Lower lobe of right lung (tissue), 2 donors: ENCODE results near the gene S100A6. TPM values are rescaled to one million over a fixed set of nuclear protein-coding genes. Genes with fewer than 3 reads are reported as not detected.

Experiments used
- ATAC-seq, 2 donors: fragments of 200-7000 bp; cut with Tn5 transposase; one replicate each; pipeline ENCODE4 v1.9.1; 2020 to 2022; ENCODE audit warnings: mild to moderate bottlenecking in 2 of 2, moderate library complexity in 2 of 2
- DNase-seq: peaks from one replicate; pipeline ENCODE4 v3.0.0-alpha.2; 2020
- H3K27ac ChIP-seq: fragments of 200-600 bp; one replicate; pipeline ENCODE4 v1.8.0; 2022
- H3K27me3 ChIP-seq: fragments of 200-600 bp; one replicate; pipeline ENCODE4 v1.8.0; 2022; ENCODE audit warnings: low read depth
- H3K36me3 ChIP-seq: fragments of 200-600 bp; one replicate; pipeline ENCODE4 v1.8.0; 2022; ENCODE audit warnings: mild to moderate bottlenecking
- H3K4me1 ChIP-seq: fragments of 200-600 bp; one replicate; pipeline ENCODE4 v1.8.0; 2022
- H3K4me3 ChIP-seq: fragments of 200-600 bp; one replicate; pipeline ENCODE4 v1.8.0; 2022; ENCODE audit warnings: mild to moderate bottlenecking
- H3K9me3 ChIP-seq: fragments of 200-600 bp; one replicate; pipeline ENCODE4 v1.8.0; 2022
- CTCF ChIP-seq: fragments of 200-600 bp; IDR thresholded peaks from one replicate; pipeline ENCODE4 v1.8.0; 2022; ENCODE audit warnings: antibody characterized with exemption, mild to moderate bottlenecking
- intact Hi-C: fragments of 100-400 bp; cut with DNase I; formaldehyde crosslinking; loops from one replicate; pipeline ENCODE4 v1.11.0; 2022
- total RNA-seq: library from RNA; stranded (reverse); fragmentation: NEBNext Ultra II Directional; extraction: Animal tissue kit (Norgen Biotek cat#: 25700); gene quantifications from one replicate; pipeline ENCODE4 v1.2.1, GENCODE V29; 2021
- donor health status: DM: no; HTN: yes; CAD: no; lungs with severe emphysema.

Gene S100A6
- total RNA-seq, 1 donor from 2014 or later, result 1,109 TPM

DNA sequence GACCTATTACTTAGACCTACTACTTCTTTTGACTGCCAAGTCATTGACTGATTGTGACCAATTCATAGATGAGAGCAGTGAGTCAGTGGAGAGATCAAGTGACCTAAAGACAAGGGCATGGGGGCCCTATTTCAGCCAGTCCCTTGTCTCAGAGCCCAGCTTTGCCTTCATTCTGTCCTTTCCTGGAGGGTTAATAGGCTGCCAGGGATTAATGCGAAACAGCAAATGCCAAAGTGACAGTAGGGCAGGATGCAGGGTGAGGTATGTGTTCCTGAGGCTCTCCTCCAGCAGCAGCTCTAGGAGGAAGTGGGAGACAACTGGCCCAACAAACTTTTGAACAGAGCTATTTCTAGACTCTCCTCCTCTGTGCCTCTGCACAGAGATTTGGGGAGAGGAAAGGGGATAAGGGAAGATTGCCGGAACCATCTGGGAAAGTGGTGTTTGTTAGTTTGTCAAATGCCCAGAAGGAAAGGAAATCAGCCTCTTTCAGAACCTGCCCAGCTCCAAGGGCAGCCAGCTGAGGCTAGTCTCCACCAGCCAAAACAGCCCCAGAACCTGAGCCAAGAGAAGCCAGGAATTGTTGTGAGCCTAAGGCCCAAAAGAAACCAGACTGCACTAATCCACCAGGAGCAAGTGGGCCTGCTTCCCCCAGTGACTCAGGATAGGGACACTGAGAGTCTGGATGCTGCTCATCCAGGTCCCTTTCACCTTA, 18.2 kb upstream of the S100A6 start:
- ATAC-seq, result no peak
- H3K36me3 ChIP-seq, result no peaks in the 10 kb centered on the region
- peaks cover 41% of the 10 kb centered on the region for H3K4me1 ChIP-seq
- intact Hi-C loops, result no loop called here
- TF ChIP-seq CTCF, result no peak
- H3K27me3 ChIP-seq, result no peaks in the 10 kb centered on the region
- DNase-seq, result no peak
- H3K4me3 ChIP-seq, result no peak overlapping the region
- H3K27ac ChIP-seq, result peak overlapping the region; percentile 47
- no peaks in the 10 kb centered on the region for H3K9me3 ChIP-seq

DNA sequence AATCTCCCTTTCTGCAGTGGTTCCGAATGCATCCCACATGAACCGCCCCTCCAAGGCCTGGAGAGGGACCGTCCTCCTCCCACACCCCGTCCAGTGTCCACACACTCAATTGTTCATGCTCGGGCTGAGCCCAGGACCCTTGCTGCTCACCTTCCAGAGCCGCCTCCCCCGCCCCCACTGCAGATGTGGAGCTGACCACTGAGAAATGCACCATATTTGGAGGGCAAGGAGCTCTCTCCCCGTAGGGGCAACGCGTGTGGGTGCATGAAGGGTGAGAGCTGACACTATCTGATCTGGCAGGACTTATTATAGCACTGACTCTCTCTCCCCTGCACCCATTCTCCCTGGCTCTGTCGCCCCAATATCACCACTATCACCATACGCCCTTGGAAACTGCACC, 17.3 kb upstream of the S100A6 start:
- Histone ChIP-seq H3K27me3 (no peaks in the 10 kb centered on the region), H3K9me3 (no peaks in the 10 kb centered on the region), H3K36me3 (no peaks in the 10 kb centered on the region), H3K4me3 (no peak overlapping the region), H3K27ac (peak overlapping the region; percentile 47), H3K4me1 (peaks cover 49% of the 10 kb centered on the region)
- ATAC-seq (no peak), DNase-seq (peak; percentile 30)
- intact Hi-C loops, result no loop called here
- TF ChIP-seq CTCF, result no peak

DNA sequence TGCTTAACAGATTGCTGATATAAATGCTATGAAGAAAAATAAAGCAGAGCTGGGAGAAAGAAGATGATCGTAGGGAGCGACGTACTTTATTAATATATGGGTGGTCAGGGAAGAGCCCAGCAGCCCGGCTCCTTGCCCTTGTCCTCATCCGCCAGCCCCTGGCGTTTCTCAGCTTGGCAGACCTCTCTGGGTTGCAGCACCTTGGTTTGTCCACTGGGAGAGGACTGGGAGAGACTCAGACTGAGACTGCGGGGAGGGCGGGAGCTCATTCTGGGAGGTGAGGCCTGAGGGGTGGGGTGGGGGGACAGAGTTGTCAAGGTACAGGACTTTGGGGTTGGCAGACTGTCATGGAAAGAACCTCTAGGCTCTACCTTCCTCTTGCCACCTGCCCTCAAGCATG, 16.5 kb upstream of the S100A6 start:
- Histone ChIP-seq H3K27ac (no peak overlapping the region), H3K9me3 (no peaks in the 10 kb centered on the region), H3K4me1 (peaks cover 57% of the 10 kb centered on the region), H3K27me3 (no peaks in the 10 kb centered on the region), H3K36me3 (no peaks in the 10 kb centered on the region), H3K4me3 (no peak overlapping the region)
- ATAC-seq (no peak), DNase-seq (peak; percentile 43)
- TF ChIP-seq CTCF, result no peak
- intact Hi-C loops, result no loop called here

- TF ChIP-seq CTCF, result no peak
- intact Hi-C loops, result no loop called here
- H3K27ac ChIP-seq, result peak overlapping the region; percentile 63
- peak; percentile 54 for DNase-seq
- H3K4me1 ChIP-seq, result peaks cover 69% of the 10 kb centered on the region
- ATAC-seq, result no peak
- no peaks in the 10 kb centered on the region for H3K36me3 ChIP-seq
- no peaks in the 10 kb centered on the region for H3K9me3 ChIP-seq
- H3K4me3 ChIP-seq, result no peak overlapping the region
- H3K27me3 ChIP-seq, result no peaks in the 10 kb centered on the region
Observed at GRCh38 chr1:153550827-153551500, 15.2 kb upstream of the S100A6 start.

DNA sequence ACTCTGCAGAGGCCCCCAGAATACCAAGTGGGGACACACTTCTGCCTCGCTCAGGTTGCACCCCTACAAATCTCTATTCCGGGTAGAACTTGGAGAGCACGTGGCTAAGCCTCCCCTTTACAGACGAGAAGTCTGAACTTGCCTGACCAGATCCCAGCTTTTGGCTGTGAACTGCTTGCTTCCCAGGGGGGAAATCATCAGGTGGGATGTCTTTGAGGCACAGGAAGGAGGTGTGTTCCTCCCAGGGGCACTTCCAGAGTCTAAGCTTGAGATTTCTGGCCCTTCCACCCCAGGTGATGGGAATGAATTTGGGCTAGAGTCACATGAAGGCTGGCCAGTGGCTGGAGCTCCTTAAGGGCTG, 14.6 kb upstream of the S100A6 start:
- DNase-seq (no peak), ATAC-seq (no peak)
- no peaks in the 10 kb centered on the region for H3K9me3 ChIP-seq
- H3K4me3 ChIP-seq, result no peak overlapping the region
- no peaks in the 10 kb centered on the region for H3K36me3 ChIP-seq
- no peaks in the 10 kb centered on the region for H3K27me3 ChIP-seq
- no peak for TF ChIP-seq CTCF
- peaks cover 75% of the 10 kb centered on the region for H3K4me1 ChIP-seq
- peak overlapping the region; percentile 63 for H3K27ac ChIP-seq
- intact Hi-C loops, result no loop called here
